GM21619 (cell line): ENCODE measurements around the gene ERC1.
A peak's percentile ranks its signal among the peaks of the same experiment; 100 is the strongest.
"Not testable (repeated sequence)": the region's sequence is repeated elsewhere in the genome, so short reads cannot be mapped to it uniquely, and the experiment has no call there.

Experiments
- ATAC-seq: cut with Tn5 transposase; IDR thresholded peaks from one replicate; pipeline ENCODE4 v1.9.1; 2021; ENCODE audit not compliant: unreplicated experiment

Gene ERC1

DNA sequence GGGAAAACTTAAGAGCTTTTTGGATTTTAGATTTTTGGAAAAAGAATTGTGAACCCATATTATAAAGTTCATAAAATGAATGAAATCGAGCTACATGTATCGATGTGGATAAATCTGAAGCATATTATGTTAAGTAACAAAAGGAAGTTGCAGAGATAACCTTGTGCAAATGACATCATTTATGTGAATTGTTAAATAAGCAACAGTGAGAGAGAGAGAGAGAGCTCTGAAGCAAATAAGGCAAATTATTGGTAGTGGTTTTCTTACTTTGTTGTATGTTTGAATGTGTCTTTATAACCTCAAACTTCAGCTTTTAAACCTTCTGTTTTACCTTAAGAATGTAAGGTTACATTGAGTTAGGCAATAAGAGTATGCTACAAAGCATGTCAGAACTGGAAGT, 78.8 kb downstream of the ERC1 start:
- no peak for ATAC-seq

DNA sequence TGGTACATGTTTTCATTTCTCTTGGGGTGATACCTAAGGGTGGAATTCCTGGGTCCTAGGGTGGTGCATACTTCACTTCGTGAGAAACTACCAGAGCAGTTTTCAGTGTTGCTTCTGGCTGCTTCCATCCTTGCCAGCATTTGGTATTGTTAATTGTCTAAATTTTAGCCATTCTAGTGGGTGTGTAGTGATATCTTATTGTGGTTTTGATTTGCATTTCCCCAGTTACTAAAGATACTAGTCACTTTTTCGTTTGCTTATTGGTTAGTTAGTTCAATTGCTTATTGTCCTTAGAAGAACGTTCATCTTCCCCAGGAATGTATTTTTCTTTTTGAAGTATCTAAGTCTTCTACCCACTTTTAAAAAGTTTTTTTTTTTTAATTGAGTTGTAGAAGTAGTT, 80.2 kb downstream of the ERC1 start:
- ATAC-seq: no peak

DNA sequence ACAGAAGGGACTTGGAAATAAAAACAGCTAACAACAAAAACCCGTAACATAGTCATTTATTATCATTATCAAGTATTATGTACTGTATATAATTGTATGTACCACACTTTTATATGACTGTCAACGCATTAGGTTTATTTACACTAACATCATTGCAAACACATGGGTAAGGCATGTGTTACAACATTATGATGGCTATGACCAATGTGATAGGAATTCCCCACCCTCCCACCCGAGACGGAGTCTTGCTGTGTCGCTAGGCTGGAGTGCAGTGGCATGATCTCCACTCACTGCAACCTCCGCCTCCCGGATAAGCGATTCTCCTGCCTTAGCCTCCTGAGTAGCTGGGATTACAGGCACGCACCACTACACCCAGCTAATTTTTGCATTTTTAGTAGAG, 82.6 kb downstream of the ERC1 start:
- no peak for ATAC-seq

DNA sequence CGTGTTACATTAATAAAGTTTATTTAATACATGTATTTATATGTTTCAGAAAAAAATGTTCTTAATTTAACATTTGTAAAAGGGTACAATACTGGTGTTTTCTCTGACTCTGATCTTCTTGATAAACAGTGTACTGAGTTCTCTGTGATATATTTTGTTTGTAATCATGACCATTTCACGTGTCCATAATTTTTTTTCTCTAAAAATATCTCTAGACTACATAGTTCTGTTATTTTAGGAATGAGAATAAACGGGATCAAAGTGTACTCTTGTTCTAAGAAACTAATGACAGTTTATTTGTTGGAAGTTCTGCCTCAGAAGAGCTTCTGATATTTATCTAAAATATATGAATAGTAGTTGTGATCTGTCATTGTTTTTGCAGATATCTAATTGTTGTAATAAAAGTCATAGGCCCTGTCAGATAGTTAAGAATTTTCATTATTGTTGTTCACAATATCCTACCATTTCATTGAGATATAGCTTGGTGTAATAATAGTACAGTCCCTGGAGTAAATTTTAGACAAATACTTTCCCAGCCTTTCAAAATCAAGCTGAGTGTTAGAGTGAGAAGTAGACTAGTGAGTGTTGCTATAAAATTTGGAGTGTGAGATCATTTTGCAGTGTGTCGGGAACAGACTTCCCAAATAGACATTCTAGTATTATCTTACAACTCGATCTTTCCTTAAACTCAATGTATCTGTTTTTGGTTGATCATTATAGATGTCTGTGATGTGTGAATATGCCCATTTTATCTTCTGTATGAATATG, 86.2 kb downstream of the ERC1 start:
- no peak for ATAC-seq

DNA sequence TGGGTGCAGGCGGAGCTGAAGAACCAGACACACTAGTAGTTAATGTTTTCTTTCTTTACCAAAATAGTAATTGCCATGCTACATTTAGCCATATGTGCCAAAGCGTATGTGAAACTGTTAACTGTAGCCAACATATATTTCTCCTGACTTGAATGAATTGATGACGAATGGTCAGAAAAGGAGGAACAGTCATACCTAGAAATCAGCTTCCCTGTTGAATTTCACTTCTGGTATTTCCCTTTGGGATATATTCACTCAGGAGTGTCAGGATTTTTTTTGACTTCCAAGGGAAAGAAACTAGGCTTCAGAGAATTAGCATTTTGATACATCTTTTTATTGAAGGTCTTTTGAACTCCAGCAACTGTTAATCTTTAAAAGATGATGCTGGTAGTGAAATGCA, 87.0 kb downstream of the ERC1 start:
- no peak for ATAC-seq

DNA sequence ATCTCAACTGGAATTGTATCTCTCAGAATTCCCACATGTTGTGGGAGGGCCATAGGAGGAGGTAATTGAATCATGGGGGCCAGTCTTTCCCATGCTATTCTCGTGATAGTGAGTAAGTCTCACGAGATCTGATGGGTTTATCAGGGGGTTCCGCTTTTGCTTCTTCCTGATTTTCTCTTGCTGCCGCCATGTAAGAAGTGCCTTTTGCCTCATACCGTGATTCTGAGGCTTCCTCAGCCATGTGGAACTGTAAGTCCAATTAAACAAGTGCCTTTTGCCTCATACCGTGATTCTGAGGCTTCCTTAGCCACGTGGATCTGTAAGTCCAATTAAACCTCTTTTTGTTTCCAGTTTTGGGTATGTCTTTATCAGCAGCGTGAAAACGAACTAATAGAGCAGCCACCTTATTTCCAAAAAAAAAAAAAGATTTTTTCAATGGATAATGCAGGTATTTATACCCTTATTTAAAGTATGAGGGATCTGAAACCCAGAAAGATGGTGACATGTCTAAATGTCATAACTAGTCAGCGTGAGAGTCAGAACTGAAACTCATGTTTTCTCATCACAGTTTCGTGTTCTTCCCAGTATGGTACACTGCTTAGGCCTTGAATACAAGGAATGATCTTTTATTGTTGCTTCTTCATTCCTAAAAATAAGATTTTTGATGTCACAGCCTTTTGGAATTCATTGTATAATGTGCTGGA, 89.6 kb downstream of the ERC1 start:
- no peak for ATAC-seq

DNA sequence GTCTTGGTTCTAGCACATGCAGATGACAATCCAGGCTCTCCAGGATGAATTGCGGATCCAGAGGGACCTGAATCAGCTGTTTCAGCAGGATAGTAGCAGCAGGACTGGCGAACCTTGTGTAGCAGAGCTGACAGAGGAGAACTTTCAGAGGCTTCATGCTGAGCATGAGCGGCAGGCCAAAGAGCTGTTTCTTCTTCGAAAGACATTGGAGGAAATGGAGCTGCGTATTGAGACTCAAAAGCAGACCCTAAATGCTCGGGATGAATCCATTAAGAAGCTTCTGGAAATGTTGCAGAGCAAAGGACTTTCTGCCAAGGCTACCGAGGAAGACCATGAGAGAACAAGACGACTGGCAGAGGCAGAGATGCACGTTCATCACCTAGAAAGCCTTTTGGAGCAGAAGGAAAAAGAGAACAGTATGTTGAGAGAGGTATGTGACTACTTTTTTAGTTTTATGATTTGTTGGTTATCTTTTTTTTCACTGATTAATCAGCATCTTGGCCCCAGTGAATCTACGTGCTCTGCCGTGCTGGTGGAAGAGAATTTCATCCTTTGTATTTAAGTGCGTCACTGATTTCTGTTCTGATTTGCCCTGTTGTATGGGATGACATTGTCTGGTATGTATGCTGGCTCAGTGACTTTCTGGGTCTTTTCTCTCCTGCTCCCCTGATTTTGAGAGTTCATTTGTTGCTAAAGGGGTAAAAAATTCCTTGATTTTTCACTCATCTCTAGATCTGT, 92.3 kb downstream of the ERC1 start:
- ATAC-seq: no peak

DNA sequence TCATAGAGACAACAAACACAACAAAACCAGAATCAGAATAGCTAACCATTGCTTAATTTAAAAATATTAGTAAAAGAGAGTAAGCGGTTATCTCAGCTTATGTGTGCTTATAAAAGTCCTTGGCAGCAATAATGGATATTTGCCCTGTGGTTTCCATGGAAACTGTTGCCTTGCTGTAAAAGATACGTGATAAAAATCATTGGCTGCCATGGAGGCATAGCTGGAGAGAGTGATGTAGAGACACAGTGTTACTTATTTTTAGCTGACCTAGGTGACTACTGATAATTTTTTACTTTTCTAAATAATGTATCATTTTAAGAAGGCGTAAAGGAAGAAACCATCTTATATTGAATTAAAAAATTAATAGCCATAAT, 92.9 kb downstream of the ERC1 start:
- ATAC-seq: no peak

DNA sequence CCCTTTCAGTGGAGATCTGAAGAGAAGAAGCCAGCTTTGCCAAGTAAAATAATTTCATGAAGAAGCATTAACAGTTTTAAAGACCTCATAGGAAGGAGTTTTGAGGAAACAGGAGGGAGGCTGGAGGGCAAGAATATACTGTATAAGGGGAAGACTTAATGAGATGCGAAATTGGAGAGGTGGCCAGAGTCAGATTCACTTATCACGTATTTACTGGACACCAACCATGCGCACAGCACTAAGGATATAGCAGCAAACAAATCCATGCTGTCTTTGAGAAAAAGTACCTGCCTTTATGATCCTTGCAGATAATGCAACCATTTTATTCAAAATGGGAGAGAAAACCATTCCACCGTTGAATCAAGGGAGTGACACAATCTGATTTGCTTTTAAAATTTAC, 100.3 kb downstream of the ERC1 start:
- no peak for ATAC-seq

DNA sequence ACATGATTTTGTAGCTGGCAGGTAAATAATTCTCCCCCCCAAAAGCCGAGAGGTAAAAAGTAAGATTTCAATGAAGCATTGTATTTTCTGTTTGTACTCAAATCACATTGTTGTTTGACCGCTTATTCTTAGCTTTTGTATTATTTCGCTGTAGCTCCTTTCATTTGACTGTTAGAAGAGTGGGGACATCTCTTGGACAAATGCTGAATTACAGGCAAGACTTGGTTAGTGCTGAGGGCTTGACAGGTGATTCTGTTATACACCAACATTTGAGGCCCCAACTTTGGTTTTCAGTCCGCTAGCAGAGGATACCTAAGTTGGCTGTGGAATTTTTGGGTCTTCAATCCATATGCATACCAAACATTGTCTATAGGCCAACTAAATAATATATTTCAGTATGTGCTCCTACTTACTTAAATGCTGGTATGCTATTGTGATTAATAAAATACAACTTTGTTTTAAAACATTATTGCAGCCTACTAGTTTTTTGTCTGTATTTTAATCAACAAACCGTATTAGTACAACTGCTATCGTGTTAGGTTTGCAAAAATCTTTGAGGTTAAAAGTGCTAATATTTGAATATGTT, 102.2 kb downstream of the ERC1 start:
- ATAC-seq: no peak

DNA sequence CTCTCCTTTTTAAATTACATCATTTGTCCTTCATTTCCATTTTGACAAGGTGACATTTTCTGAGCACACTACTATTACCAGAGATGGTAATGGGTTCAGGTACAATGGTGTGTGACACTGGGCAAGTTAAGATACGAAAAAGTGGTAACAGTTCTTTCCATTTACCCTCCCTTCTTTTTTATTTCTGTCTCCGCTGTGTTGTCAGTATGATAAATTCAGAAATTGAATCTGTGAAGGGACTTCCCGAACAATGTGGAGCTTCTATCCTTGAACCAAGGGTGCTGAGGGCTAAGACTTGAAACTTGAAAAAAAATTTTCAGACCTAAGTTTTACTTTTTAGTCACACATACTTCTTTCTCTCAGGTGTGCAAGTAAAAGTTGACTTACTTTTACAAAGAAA, 103.7 kb downstream of the ERC1 start:
- ATAC-seq: no peak

DNA sequence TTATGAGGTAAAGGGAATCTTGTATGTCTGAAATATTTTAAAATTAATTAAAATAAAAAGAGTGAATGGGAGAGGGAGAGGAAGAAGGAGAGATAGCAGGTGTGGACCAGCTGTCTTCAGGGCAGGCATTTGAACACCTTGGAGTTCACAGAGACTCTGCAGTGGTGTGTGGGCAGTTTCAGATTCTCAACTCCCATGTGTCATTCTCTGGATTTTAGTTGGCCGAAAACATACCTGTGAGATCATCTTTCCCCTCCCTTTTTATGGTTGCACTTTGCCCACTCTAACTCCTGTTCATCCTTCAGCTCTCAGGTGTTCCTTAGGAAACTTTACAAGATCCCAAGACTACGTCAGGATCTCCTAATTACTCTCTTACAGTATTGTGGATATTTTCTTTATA, 108.1 kb downstream of the ERC1 start:
- peak; percentile 56 for ATAC-seq

DNA sequence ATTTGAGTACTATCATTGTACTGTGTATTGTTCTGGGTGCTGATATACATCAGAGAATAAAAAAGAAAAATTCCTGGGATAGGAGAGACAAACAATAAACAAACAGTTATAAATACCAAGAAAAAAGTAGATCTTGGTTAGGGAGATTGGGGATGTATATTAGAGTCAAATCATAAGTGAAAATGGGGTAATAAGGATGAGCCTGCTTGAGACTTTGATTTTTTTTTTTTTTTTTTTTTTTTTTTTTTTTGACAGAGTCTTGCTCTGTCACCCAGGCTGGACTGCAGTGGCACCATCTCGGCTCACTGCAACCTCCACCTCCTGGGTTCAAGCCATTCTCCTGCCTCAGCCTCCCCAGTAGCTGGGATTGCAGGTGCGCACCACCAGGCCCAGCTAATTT, 108.6 kb downstream of the ERC1 start:
- ATAC-seq: not testable (repeated sequence)

DNA sequence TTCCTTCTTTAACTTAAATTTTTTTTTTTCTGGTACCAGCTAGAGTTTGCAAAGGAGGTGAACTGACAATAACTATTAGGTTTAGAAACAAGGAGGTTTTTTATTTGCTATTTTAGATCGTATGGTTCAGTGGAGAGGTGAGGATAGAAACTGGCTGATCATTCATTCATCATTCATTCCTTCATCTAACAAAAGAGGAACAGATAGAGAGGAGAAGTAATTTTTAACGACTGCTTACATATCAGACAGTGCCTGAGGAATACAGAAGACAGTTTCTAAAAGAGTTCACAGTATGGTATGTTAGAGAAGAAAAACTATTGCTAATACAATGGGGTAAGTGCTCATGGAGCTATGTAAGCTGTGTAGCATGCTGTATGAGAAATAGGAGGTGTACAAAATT, 111.1 kb downstream of the ERC1 start:
- no peak for ATAC-seq

DNA sequence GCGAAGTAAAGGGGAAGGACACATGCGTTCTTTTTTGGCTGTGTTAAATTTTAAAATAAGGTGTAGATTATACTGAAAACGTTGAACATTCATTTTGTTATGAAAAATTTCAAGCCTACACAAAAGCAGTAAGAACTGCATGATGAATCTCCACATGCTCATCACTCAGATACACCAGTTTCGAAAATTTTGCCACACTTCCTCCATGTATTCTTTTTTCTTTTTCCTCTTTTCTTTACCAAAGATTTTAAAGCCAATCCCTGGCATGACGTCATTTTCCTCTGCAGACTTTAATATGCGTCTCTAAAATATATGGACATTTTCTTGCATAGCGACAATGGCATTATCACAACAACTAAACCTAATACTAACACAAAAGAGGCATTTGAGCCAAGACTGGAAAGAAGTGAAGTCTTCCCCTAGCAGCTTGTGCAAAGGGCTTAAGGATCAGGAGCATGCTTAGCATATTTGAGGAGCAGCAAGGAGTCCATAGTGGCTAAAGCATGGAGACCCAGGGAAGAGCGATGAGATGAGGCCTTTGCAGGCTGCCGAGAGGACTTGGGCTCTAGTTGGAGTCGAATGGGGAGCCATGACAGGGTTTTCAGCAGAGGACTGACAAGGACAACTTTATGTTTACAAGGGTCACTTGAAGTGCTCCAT, 111.9 kb downstream of the ERC1 start:
- ATAC-seq: no peak

DNA sequence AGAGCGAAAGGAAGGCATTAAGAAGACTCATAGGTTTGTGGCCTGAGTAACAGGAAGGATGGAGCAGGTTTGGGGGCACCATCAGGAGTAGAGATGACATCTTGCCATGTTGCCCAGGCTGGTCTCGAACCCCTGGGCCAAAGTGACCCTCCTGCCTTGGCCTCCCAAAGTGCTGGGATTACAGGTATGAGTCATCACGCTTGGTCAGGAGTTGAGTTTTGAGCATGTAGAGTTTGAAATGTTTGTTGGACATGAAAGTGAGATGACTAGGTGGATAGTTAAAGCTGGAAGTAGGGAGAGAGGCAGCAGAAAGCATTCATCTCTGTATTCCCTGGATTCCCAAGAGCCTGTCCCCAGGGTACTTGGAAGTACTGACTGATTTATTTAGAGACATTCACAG, 112.6 kb downstream of the ERC1 start:
- ATAC-seq: no peak

DNA sequence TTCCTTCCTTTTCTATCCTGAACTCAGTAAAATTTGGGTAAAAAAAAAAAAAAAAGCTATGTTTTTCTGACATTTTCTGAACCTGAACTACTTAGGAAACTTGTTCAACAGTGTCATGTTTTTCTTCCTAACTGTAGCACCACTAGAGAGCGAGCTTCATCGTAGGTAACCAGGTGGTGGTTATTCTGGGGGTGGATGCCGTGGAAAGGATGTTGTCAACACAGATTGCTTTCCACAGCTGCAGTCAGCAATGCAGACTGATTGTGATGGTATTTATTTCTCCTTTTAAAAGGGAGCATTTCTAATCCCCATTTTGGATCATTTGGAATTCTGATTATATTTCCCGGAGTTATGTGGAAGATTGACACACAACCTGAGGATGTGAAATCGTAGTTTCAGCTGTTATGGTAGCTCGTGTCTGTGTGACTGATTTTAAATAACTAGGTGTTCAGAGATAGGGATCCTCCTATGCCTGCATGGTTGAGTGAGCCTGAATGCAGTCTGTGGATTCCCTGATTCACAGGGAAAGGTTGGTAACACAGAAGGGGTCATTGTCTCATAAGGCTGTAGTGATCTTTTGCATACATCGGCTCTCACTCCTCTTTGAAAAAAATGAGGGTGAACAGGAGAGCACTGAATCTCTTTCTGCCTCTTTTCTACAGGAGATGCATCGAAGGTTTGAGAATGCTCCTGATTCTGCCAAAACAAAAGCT, 113.2 kb downstream of the ERC1 start:
- no peak for ATAC-seq

DNA sequence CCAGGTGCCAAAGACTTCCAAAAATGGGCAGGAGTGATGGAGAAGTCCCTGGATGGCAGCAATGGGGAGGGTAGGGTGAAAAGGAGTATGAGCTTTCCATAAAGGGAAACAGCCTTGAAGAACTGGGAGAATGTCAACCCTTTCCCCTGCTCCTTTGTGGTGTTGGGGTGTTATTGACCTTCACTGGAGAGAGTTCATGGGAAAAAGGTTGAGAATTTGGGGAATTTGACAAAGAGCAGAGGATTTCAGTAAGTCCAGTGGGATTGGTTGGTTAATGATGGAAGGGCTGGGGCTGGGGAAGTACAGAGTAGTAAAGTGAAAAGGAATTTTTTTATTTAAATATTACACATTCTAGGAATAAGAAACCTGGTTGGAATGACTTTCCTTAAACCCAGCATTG, 116.6 kb downstream of the ERC1 start:
- ATAC-seq: no peak

DNA sequence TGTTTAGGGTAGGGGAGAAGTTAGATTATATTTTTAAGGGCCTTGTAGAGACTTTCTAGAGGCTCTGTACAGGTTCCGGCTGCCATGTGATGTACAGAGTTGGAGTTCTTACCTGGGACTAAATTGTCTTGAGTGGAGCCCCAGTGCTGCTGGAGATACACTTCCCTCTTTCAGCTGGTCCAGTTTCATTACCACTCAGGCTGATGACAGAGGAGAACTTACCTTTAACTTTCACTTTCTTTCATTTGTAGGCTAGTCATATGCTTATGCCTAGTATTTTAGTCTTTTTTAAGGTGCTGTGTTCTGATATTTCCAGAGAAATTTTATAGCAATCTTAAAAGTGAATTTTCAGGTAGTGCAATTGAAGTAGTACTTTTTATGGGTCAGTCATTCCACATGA, 117.3 kb downstream of the ERC1 start:
- ATAC-seq: peak; percentile 80

DNA sequence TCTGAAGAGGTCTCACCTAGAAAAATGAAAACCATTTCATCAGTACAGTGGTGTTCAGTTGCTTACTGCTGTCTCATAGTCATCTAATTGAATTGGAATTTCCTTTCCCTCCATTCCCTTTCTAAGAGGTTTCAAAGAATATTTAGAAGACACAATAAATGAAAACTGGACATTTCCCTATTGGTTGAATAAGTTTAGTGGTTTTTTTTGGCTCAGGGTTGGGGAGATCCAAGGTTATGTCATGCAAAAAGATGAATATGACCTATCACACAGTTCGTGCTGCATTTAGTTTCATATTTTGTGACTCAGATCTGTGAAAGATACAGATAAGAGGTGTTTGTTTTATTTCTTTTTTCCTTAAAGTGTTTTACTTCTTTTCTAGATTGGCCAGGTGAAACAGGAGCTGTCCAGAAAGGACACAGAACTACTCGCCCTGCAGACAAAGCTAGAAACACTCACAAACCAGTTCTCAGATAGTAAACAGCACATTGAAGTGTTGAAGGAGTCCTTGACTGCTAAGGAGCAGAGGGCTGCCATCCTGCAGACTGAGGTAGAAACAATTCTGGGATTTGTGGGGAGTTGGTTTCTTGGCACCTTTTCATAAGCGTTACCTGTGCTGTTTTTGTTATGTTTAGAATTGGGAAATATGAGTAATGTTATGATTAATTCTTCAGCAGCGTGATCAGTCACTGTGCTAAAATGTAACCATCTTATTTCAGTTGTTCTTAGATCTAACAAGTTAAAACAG, 124.6 kb downstream of the ERC1 start:
- ATAC-seq: no peak
